Ovary (tissue), 3 donors: ENCODE measurements around the gene SERPINI1.

Experiments used
- EP300 ChIP-seq: sonication (generic); formaldehyde crosslinking; IDR thresholded peaks from one replicate; pipeline ENCODE4 v1.6.1; 2017; ENCODE audit warnings: antibody characterized with exemption
- POLR2A ChIP-seq: fragments of 450-650 bp; IDR thresholded peaks from one replicate; pipeline ENCODE4 v1.6.1; 2017; ENCODE audit warnings: antibody characterized with exemption, mild to moderate bottlenecking, moderate library complexity
- TF ChIP-seq, protein P1 (sequence below), 3 donors: fragments of 450-650 bp in 2 of 3; fragments of 200-600 bp in 1 of 3; IDR thresholded peaks; one replicate each; pipeline versions ENCODE4 v1.5.1 to v1.8.0; 2016 to 2022; ENCODE audit warnings: antibody characterized with exemption in 3 of 3, mild to moderate bottlenecking in 1 of 3
- donor health status: DM: no; HTN: no; CAD: no.

- TF ChIP-seq POLR2A (no peak), EP300 (no peak)
- TF ChIP-seq, protein P1, sequence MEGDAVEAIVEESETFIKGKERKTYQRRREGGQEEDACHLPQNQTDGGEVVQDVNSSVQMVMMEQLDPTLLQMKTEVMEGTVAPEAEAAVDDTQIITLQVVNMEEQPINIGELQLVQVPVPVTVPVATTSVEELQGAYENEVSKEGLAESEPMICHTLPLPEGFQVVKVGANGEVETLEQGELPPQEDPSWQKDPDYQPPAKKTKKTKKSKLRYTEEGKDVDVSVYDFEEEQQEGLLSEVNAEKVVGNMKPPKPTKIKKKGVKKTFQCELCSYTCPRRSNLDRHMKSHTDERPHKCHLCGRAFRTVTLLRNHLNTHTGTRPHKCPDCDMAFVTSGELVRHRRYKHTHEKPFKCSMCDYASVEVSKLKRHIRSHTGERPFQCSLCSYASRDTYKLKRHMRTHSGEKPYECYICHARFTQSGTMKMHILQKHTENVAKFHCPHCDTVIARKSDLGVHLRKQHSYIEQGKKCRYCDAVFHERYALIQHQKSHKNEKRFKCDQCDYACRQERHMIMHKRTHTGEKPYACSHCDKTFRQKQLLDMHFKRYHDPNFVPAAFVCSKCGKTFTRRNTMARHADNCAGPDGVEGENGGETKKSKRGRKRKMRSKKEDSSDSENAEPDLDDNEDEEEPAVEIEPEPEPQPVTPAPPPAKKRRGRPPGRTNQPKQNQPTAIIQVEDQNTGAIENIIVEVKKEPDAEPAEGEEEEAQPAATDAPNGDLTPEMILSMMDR (IDR thresholded peaks at IDR 0.05) = no peak
Measured at GRCh38 chr3:167813169-167814123, 77.9 kb downstream of the SERPINI1 start.
